GM15510 (cell line): Measurements from ENCODE around the gene UMODL1.

ENCODE experiments used
- POLR2A ChIP-seq: IDR thresholded peaks from 3 replicates; pipeline ENCODE4 v1.6.1; 2011; ENCODE audit warnings: borderline replicate concordance; ENCODE audit not compliant: insufficient read length; ENCODE audit errors: extremely low read depth

UMODL1 gene, protein sequence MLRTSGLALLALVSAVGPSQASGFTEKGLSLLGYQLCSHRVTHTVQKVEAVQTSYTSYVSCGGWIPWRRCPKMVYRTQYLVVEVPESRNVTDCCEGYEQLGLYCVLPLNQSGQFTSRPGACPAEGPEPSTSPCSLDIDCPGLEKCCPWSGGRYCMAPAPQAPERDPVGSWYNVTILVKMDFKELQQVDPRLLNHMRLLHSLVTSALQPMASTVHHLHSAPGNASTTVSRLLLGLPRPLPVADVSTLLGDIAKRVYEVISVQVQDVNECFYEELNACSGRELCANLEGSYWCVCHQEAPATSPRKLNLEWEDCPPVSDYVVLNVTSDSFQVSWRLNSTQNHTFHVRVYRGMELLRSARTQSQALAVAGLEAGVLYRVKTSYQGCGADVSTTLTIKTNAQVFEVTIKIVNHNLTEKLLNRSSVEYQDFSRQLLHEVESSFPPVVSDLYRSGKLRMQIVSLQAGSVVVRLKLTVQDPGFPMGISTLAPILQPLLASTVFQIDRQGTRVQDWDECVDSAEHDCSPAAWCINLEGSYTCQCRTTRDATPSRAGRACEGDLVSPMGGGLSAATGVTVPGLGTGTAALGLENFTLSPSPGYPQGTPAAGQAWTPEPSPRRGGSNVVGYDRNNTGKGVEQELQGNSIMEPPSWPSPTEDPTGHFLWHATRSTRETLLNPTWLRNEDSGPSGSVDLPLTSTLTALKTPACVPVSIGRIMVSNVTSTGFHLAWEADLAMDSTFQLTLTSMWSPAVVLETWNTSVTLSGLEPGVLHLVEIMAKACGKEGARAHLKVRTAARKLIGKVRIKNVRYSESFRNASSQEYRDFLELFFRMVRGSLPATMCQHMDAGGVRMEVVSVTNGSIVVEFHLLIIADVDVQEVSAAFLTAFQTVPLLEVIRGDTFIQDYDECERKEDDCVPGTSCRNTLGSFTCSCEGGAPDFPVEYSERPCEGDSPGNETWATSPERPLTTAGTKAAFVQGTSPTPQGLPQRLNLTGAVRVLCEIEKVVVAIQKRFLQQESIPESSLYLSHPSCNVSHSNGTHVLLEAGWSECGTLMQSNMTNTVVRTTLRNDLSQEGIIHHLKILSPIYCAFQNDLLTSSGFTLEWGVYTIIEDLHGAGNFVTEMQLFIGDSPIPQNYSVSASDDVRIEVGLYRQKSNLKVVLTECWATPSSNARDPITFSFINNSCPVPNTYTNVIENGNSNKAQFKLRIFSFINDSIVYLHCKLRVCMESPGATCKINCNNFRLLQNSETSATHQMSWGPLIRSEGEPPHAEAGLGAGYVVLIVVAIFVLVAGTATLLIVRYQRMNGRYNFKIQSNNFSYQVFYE

DNA sequence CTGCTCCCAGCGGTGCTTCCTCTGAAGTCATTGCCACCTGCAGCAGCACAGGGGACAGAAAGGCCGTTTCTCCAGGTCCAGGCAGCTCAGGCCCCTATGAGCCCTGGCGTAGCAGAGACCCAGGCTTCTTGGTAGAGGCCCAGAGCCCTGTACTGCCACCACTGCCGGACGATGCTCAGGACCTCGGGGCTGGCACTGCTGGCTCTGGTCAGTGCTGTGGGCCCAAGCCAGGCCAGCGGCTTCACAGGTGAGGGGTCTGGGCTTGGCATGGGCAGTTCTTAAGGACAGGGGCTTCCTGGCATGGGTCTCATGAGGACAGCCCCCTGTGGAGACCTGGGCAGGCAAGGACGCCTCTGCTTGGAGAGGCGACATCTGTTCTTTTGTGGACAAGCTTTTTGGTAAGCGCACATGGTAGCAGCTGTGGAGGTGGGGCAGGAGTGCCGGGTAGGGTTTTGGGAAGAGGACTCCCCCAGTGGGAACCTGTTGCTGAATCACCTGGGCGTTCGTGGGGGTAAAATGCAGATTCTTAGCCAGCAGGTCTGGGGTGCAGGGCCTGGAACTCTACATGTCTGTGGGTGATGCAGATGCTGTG, at the start of gene UMODL1:
Gene UMODL1 (plus strand): TSS at position 172 of the 592 bp plus-strand sequence. CDS start 0 bp downstream, at position 172.
- TF ChIP-seq POLR2A: no peak

DNA sequence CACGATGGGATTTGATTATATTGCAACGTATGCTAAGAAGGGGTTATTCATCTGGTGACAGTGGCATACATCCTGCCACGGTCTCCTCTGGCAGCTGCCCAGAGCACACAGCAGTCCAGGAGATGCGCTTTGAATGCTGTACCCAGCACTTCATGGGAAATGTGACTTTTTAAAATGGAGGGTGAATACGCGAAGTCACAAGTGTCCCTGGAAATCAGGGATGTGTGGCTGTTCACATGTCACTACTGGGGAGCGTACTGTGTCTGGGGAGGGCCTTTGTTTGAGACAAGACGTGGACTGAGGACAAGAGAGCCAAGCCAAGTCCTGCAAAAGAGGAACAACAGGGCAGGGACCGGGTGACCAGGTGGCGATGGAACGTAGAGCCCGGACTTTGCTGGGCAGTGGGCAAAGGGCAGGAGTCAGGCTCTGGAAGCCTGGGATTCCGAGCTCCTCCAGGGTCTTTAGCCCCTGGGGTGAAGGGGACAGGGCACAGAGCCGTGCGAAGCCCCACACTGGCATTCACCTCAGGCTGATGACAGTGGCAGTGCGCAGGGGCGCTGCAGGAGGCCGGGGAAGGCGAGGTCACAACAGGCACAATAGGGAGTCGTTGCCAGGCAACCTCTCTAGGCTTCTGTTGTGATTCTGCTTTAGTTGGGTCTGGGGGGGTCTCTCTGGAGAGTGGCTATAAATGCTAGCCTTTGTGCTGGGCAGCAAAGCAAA, 49.6 kb upstream of the UMODL1 start:
- TF ChIP-seq POLR2A: no peak

DNA sequence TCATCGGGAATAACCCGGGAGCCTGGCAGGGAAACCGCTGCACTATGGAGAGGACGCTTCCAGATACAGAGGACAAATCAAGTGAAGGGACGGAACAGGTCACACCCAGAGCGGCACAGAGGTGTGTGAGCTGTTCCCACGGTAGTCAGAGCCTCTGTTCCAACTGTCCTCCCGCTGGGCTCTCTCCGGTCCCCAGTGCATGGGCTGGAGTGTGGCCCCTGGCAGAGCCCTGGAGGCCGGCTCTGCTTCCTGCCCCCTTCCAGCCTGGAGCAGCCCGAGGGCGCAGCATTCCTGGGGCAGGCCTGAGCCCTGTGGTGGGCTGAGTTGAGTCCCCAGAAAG, 49.1 kb upstream of the UMODL1 start:
- TF ChIP-seq POLR2A: no peak

DNA sequence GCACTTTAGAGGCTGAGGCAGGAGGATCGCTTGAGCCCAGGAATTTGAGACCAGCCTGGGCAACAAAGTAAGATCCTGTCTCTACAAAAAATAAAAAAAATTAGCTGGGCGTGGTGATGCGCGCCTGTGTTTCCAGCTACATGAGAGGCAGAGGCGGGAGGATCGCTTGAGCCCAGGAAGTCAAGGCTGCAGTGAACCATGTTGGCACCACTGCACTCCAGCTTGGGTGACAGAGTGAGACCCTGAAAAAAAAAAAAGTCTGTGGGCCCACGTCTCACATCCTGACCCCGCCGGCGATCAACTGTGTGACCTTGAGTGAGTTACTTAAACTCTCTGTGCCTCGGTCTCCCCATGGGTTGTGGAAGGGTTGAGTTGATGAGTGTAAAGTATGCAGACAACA, 48.2 kb upstream of the UMODL1 start:
- TF ChIP-seq POLR2A: no peak

DNA sequence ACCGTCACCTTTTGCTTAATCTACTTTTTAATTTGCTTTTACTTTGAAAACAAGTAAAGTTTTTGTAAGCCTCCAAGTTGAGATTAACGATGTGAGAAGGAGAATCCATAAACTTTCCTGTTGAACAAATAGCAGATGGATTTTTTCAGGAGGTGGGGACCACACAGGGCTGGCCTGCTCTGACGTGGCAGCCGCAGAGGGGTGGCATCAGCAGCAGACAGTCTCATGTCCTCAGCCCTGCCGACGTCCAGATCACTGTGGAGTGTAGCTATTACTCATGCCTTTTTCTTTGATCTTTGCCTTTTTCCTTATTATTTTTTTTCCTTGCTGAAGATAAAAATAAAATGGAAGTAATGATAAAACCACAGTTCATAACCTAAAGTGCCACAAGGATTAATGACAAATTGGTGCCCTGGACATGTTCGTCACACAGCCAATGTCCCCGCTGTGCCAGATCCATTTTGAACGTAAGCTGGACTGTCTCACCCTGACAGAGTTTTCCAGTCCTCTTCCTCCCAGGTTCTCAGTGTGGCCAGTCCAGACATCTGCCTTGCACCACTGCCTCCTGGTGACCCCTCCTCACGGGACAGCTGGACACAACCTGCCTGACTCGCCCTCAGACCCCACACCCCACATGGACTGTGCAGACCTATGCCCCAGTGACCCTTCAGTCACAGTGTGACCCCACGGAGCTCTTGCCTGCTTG, 45.6 kb upstream of the UMODL1 start:
- no peak for TF ChIP-seq POLR2A

DNA sequence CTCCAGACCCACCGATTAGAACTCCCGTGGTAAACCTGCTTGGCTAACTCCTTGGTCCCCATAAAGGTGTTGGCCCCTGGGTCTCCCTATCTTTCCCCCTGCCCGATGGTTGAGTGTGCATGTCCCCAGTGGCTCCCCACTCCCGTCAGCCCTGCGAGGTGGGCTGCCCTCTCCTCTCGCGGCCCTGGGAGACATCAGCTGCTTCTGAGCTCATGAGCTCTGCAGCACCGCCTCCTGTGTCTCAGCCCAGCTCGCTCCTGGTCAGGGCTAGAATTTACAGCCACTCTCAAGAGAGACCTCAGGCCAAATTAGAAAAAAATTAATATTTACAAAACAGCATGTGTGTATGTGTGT, 45.1 kb upstream of the UMODL1 start:
- no peak for TF ChIP-seq POLR2A

DNA sequence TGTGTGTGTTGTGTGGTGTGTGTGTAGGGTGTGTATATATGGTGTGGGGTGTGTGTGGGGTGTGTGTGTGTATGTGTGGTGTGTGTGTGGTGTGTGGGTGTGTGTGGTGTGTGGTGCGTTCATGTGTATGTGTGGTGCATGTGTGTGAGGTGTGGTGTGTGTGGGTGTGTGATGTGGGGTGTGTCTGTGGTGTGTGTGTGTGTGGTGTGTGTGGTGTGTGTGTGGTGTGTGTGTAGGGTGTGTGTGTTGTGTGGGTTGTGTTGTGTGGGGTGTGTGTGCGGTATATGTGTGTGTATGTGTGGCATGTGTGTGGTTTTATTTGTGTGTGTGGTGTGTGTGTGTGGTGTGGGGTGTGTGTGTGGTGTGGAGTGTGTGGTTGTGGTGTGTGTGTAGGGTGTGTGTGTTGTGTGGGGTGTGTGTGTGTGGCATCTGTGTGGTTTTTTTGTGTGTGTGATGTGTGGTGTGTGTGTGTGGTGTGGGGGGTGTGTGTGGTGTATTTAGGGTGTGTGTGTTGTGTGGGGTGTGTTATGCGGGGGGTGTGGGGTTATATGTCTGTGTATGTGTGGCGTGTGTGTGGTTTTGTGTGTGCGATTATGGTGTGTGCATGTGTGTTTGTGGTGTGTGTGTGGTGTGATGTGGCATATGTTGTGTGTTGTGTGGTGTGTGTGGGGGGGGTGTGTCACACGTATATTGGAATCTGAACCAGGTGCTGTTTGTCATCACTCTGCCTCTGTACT, 43.9 kb upstream of the UMODL1 start:
- TF ChIP-seq POLR2A: no peak

DNA sequence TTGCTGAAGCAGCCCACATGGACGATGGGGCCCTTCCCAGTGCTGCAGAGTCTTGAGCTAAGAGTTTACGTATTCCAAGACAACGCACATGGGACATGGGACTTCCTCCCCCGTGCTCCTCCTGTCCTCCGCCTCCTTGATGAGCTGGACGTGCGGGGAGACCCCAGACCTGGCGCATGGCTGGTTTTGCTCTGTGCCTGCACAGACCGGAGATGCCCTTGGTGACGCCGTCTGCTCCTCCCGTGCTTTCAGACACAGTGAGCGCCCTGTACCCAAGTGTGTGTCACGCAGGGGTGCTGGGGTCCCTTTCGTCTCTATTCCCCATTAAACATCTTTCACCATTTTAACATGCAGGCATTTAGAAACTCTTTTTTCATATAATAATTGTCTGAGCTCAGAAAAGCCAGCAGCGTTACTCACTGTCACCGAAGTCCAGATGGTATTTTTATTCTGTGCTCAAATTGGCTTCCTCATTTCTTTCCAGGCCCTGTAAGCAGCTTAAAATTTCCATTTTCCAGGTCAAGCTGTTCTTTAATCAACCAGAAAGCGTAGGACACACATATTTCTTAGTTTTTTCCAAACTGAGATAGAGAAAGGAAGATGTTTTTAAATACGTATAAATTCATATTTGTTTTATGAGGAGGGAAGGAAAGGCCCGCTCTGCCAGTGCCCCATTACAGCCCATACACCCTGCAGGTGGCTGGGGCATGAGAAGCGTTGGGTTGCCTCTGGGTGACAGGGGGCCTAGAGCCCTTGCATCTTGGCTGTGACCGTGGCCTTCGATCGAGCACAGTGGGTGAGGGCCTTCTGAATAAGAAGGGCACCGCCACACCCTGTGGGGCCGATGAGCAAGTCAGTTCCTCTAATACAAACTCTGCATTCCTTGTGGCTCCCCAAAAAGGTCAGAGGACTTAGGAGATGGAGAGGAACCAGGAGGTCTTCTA, 43.0 kb upstream of the UMODL1 start:
- TF ChIP-seq POLR2A: no peak

DNA sequence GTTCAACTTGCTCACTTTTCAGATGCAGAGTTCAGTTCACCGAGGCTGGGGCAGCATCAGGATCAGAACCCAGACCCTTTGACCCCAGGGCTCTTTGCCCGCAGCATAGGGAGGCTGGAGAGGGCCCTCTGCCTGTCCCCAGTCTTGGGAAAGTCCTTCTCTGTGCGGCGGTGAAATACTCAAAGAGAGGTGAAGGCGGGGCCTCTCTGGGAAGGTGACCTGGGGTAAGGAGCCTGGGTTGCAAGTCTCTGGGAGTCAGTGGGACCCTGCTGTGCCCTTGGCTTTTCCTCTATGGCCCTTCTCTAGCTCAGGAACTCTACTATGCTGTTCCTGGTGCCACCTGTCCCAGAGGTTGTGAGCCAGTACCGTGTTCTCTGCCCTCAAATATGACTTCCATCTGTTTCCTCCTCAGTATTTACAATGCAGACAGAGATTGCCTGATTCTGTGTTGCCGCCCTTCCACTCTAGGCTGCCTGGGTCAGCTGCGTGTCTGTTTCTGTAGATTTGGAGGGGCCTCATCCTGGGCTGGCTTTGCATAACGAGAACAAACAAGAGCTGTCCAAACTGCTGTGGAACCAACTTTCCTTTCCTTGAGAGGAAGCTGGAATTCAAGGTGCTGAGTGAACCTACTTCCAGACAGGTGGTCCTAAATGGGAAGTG, 42.2 kb upstream of the UMODL1 start:
- TF ChIP-seq POLR2A: no peak

DNA sequence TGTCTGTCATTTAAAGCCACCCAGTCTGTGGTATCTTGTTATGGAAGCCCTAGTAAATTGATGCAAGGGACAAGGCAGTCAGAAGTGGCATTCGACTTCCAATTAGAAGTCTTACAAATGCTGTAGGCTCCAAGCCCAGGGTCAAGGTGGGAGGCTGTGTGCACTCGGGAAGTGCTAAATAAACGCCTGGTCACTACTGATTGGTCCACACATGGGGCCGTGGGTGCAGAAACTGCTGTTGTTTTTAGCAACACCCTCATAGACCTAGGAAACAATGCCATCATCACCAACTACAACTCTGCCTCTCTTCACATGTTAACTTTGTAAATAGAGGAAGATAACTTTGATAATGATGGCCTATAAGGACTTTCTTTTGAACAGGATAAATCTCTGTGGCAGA, 40.8 kb upstream of the UMODL1 start:
- no peak for TF ChIP-seq POLR2A

DNA sequence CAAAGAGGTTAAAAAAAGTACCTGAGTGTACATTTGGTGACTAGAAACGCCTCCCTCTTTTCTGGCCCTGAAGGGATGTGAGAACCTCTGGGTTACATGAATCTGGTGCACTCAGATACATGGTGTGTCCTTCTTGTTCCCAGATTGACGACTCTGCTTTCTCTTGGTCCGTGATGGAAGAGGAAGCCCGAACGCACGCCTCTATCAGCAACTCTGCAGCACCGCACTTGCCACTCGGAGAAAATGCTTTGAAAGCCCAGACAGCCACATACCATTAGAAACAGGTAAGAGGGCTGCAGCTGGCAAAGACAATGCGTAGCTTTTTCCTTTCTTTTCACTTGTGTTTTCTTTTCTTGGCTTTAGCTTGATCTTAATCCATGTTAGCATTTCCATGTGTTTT, 39.9 kb upstream of the UMODL1 start:
- TF ChIP-seq POLR2A: no peak

DNA sequence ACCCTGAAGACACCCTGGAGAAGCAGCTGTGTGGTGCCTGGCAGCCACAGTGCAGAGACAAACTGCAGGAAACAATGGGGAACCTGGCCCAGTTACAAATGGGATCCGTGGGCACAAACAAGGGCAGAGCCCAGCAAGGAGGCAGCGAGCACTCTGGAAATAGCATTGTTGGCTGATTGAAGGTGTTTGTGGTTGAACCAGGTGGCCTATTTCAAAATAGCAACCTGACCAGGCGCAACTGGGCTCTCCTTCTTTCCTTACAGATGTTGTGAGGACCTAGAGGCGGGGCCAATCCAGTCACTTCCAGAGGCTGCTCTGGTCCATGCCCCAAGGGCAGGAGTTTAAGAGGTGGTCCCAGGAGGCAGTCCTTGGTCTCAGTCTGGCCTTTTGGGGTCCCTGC, 39.3 kb upstream of the UMODL1 start:
- TF ChIP-seq POLR2A: no peak

DNA sequence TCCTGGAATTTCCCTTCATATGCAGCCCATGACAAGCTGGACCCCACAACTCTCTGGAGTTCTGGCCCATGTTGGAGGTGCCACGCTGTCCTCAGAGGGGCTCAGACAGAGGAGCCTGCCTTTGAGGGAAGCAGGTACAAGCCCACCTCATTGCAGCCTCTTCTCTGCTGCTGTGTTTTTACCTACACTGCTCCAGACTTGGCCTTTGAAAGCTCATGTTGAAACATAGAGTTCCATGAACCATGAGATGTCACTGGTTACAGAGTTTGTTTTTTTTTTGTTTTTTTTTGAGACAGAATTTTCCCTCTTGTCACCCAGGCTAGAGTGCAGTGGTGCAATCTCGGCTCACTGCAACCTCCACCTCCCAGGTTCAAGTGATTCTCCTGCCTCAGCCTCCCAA, 38.9 kb upstream of the UMODL1 start:
- no peak for TF ChIP-seq POLR2A
